ENCODE data around the gene ADAMTSL1. TPM values are rescaled to one million over a fixed set of nuclear protein-coding genes. Genes with fewer than 3 reads are reported as not detected.

ADAMTSL1 gene
- total and polyA plus RNA-seq, 2 donors (not counting 3 experiments of a cell fraction or from before 2014, with no cell fraction given), result 15.0 to 18.4 TPM

DNA sequence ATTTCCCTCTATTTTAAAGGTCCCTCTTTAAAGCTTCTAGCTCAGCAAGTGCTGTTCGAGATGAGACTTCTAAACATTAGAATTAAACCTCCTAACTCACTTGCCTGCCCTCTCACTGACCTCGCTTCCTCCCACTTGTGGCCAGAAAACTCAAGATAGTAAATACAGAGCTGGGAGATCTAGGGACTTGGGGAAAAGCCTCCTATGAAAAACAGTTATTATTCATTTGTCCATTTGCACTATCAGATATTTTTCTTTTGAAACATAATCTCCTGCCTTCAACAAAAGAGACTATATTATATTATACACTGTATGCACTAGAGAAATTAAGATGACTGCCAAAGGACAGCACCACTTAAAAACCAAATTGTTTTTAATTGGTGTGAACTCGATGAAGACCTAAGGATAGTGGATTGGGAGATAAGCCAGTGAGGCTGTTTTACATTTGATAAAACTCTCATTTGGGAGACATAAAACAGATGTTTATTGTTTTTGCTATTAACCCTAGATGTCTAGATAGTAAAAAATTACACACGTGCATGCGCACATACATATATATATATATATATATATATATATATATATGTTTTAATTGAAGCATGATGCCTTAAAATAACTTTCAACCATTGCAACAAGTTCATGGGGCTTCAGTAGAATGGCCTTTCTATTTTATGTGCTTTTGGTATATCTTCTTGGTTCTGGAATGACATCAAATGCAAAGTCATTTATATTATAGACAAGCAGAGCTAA lies 229.4 kb downstream of the ADAMTSL1 start:
- H3K4me3 ChIP-seq (replicated peaks in 1 of 3; ENCODE audit: insufficient read depth in 1 of 3, low read depth in 1 of 3, low read length in 3 of 3), result no peak overlapping the region
- no peak overlapping the region for H3K27ac ChIP-seq (ENCODE audit: insufficient read depth, low read depth, low read length)
- TF ChIP-seq EZH2 (IDR thresholded peaks at IDR 0.05; ENCODE audit: borderline replicate concordance, low read depth, low read length, severe bottlenecking), result no peak
- no peak for TF ChIP-seq CTCF (IDR thresholded peaks at IDR 0.05; ENCODE audit: extremely low read depth in 1 of 2, insufficient read depth in 1 of 2, low read depth in 1 of 2, low read length in 2 of 2)
- TF ChIP-seq POLR2A (IDR thresholded peaks at IDR 0.05; ENCODE audit: low read depth, low read length), result no peak
- TF ChIP-seq FOS (IDR thresholded peaks at IDR 0.05; ENCODE audit: borderline replicate concordance, insufficient read depth, low read length), result no peak
- no peak for TF ChIP-seq JUN (IDR thresholded peaks at IDR 0.05; ENCODE audit: borderline replicate concordance, insufficient read depth, insufficient read length, low read depth)
- TF ChIP-seq POLR2AphosphoS5 (IDR thresholded peaks at IDR 0.05; ENCODE audit: insufficient read depth, low read depth, low read length), result no peak
- TF ChIP-seq MYC (IDR thresholded peaks at IDR 0.05; ENCODE audit: low read depth, low read length), result no peak
- no peak for TF ChIP-seq MAX (IDR thresholded peaks at IDR 0.05; ENCODE audit: insufficient read depth, insufficient read length)
- TF ChIP-seq GATA2 (IDR thresholded peaks at IDR 0.05; ENCODE audit: insufficient read depth, insufficient read length, low read depth, low read length), result no peak
- no peak for DNase-seq (ENCODE audit: low read depth, low spot score)
- no peaks in the 10 kb centered on the region for H3K4me1 ChIP-seq (ENCODE audit: control insufficient read depth, extremely low read depth, insufficient read depth, low read length)
- H3K27me3 ChIP-seq (ENCODE audit: control insufficient read depth in 2 of 2, insufficient read depth in 2 of 2, low read length in 2 of 2), result no peaks in the 10 kb centered on the region
- no peaks in the 10 kb centered on the region for H3K9me1 ChIP-seq (replicated peaks; ENCODE audit: control insufficient read depth, extremely low read depth, insufficient read depth, low read length)
- no peaks in the 10 kb centered on the region for H3K9me3 ChIP-seq (replicated peaks; ENCODE audit: control insufficient read depth, insufficient read depth, low read length)
- H3K36me3 ChIP-seq (ENCODE audit: control insufficient read depth in 2 of 2, extremely low read depth in 1 of 2, insufficient read depth in 2 of 2, low read length in 2 of 2), result no peaks in the 10 kb centered on the region
- ChIA-PET POLR2A (no interaction called here), CTCF (interaction anchor here (1.0 to 1.3 kb wide), 2 partner anchors 449 to 490 kb away, joined by 3 read pairs; no protein-coding TSS in a partner anchor)
- no peak overlapping the region for H3K4me2 ChIP-seq (ENCODE audit: insufficient read depth, low read length)
- no peak for FAIRE-seq
- dilution Hi-C loops (cut with MboI; ENCODE audit: extremely low pct_ligation_motif_present, low sequenced_read_pairs) (no loop called here), intact Hi-C loops (cut with micrococcal nuclease) (no loop called here)
- H4K20me1 ChIP-seq (replicated peaks; ENCODE audit: control insufficient read depth, extremely low read depth, insufficient read depth, low read length), result no peaks in the 10 kb centered on the region
- H2AFZ ChIP-seq (ENCODE audit: low read depth, low read length), result no peak overlapping the region
- no peaks in the 10 kb centered on the region for H3K79me2 ChIP-seq (ENCODE audit: control insufficient read depth, insufficient read depth, low read length)
- BruUV-seq (replicated peaks), result no TSS peak
- no peak overlapping the region for H3K9ac ChIP-seq (replicated peaks; ENCODE audit: extremely low read depth, insufficient read depth, low read length)
